ENCODE results near the gene SPINT3.

DNA sequence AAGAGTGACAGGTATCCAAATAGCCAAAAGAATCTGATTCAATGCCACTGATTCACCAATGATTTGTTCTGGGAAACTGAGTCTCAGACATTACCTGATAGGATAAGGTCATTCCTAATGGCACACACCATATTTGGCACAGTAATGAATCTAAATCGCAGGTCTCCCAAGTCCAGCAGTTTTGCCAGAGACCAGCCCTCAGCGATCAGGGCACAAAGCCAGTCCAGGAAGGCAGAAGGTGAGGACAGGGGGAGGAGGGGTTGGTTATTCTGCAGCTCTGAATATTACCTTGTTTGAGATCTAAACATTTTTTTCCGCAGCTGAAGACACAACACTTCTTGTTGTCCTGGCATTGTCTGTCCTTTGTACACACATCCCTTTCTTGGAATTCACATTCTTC lies 29.9 kb upstream of the SPINT3 start:
- TF ChIP-seq, protein P1, sequence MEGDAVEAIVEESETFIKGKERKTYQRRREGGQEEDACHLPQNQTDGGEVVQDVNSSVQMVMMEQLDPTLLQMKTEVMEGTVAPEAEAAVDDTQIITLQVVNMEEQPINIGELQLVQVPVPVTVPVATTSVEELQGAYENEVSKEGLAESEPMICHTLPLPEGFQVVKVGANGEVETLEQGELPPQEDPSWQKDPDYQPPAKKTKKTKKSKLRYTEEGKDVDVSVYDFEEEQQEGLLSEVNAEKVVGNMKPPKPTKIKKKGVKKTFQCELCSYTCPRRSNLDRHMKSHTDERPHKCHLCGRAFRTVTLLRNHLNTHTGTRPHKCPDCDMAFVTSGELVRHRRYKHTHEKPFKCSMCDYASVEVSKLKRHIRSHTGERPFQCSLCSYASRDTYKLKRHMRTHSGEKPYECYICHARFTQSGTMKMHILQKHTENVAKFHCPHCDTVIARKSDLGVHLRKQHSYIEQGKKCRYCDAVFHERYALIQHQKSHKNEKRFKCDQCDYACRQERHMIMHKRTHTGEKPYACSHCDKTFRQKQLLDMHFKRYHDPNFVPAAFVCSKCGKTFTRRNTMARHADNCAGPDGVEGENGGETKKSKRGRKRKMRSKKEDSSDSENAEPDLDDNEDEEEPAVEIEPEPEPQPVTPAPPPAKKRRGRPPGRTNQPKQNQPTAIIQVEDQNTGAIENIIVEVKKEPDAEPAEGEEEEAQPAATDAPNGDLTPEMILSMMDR (IDR thresholded peaks at IDR 0.05; ENCODE audit: low read depth, low read length, poor library complexity, severe bottlenecking): no peak
- TF ChIP-seq EZH2phosphoT487 (IDR thresholded peaks at IDR 0.05; ENCODE audit: borderline replicate concordance, low read length): no peak

All from DOHH2 (cell line).